ENCODE data around the gene DLG2.

GRCh38 chr11:85589373-85589772 lies 37.8 kb downstream of the DLG2 start:
- TF ChIP-seq POLR2A (conservative IDR thresholded peaks at IDR 0.05) (no peak), SIN3B (IDR thresholded peaks at IDR 0.05; ENCODE audit: low read depth) (no peak), JUN (IDR thresholded peaks at IDR 0.05; ENCODE audit: borderline replicate concordance, low read depth, low read length) (no peak), JUN (CRISPR knock-in tag; IDR thresholded peaks at IDR 0.05; ENCODE audit: borderline replicate concordance) (no peak), ZNF830 (CRISPR knock-in tag; IDR thresholded peaks at IDR 0.05) (no peak), CTCF (IDR thresholded peaks at IDR 0.05 in 2 of 3, conservative IDR thresholded peaks at IDR 0.05 in 1 of 3; ENCODE audit: insufficient read depth in 2 of 3, low read depth in 1 of 3, low read length in 3 of 3) (no peak)

All from K562 (cell line).